CD4-positive, alpha-beta T cell (primary cell): ENCODE measurements around the gene CARD9. TPM values are rescaled to one million over a fixed set of nuclear protein-coding genes. Genes with fewer than 3 reads are reported as not detected.

Experiments
- ATAC-seq: fragments of 200-7000 bp; cut with Tn5 transposase; one replicate; pipeline ENCODE4 v1.10.0; 2022; ENCODE audit warnings: mild to moderate bottlenecking; ENCODE audit not compliant: poor library complexity
- CTCF ChIA-PET: fragments of 350-600 bp; sonication (Branson Sonifier 250); formaldehyde crosslinking; loops from one replicate; lab custom pipeline; 2021; ENCODE audit warnings: antibody characterized with exemption, inconsistent platforms; lab: Charles Lee
- POLR2A ChIA-PET: fragments of 350-600 bp; sonication (Branson Sonifier 250); formaldehyde crosslinking; loops from one replicate; lab custom pipeline; 2021; ENCODE audit warnings: antibody characterized with exemption, inconsistent platforms; lab: Charles Lee
- DNase-seq, 14 experiments: peaks; one replicate each; pipeline ENCODE4 v3.0.0-alpha.2; 2013 to 2020; ENCODE audit warnings: mixed read lengths in 2 of 14
- H3K27ac ChIP-seq, 2 donors: one replicate each; pipeline versions ENCODE4 v1.5.1 to v1.7.0; 2013; ENCODE audit warnings: low read length in 2 of 2, low read depth in 1 of 2, mild to moderate bottlenecking in 1 of 2
- H3K27me3 ChIP-seq, 2 experiments: 1 replicate in 1 of 2; 2 replicates in 1 of 2; pipeline versions ENCODE4 v1.6.1 to v1.7.0; 2013; ENCODE audit warnings: low read length in 2 of 2, control low read depth in 1 of 2, mild to moderate bottlenecking in 1 of 2, moderate library complexity in 1 of 2; ENCODE audit not compliant: insufficient read depth in 2 of 2, control insufficient read depth in 1 of 2
- H3K36me3 ChIP-seq: one replicate; pipeline ENCODE4 v1.6.1; 2013; ENCODE audit warnings: low read length, control low read depth; ENCODE audit not compliant: insufficient read depth
- H3K4me1 ChIP-seq: one replicate; pipeline ENCODE4 v1.6.1; 2013; ENCODE audit warnings: low read length, control low read depth; ENCODE audit not compliant: insufficient read depth
- H3K4me3 ChIP-seq: one replicate; pipeline ENCODE4 v1.5.1; 2013; ENCODE audit warnings: mild to moderate bottlenecking, low read length, moderate library complexity
- H3K9me3 ChIP-seq, 2 experiments: 1 replicate in 1 of 2; 2 replicates in 1 of 2; pipeline versions ENCODE4 v1.6.1 to v1.7.0; 2013; ENCODE audit warnings: low read length in 2 of 2, mild to moderate bottlenecking in 2 of 2, control low read depth in 1 of 2, moderate library complexity in 1 of 2; ENCODE audit not compliant: control insufficient read depth in 1 of 2, insufficient read depth in 1 of 2
- H3K27ac Mint-ChIP-seq: one replicate; pipeline ENCODE4 v1.8.0; 2020; ENCODE audit warnings: mixed read lengths
- H3K27me3 Mint-ChIP-seq: one replicate; pipeline ENCODE4 v1.8.0; 2021; ENCODE audit warnings: mixed read lengths
- H3K36me3 Mint-ChIP-seq: one replicate; pipeline ENCODE4 v1.8.0; 2021; ENCODE audit warnings: low read depth, mixed read lengths
- H3K4me1 Mint-ChIP-seq: one replicate; pipeline ENCODE4 v1.8.0; 2021; ENCODE audit warnings: low read depth, mixed read lengths
- H3K4me3 Mint-ChIP-seq: one replicate; pipeline ENCODE4 v1.8.0; 2020; ENCODE audit warnings: mild to moderate bottlenecking, mixed read lengths
- H3K9me3 Mint-ChIP-seq: one replicate; pipeline ENCODE4 v1.8.0; 2020; ENCODE audit warnings: mixed read lengths
- intact Hi-C, 2 experiments: fragments of 100-400 bp; cut with DNase I in 1 of 2; cut with micrococcal nuclease in 1 of 2; formaldehyde crosslinking; loops; one replicate each; pipeline versions ENCODE4 v1.15.1 to v1.9.0; 2023 to 2025; cut with DNase I, micrococcal nuclease
- total RNA-seq, 174 experiments: library from RNA in 2 of 174; stranded (reverse) in 2 of 174; gene quantifications; one replicate each; pipeline ENCODE4 v1.2.3 and lab custom pipeline; 2021 to 2026
- TF ChIP-seq, protein P1 (sequence below): fragments of 200-600 bp; IDR thresholded peaks from one replicate; pipeline ENCODE4 v1.8.0; 2022; ENCODE audit warnings: antibody characterized with exemption, mild to moderate bottlenecking

Gene CARD9
- total RNA-seq, 2 experiments from 2014 or later = 0.36 to 0.64 TPM

DNA sequence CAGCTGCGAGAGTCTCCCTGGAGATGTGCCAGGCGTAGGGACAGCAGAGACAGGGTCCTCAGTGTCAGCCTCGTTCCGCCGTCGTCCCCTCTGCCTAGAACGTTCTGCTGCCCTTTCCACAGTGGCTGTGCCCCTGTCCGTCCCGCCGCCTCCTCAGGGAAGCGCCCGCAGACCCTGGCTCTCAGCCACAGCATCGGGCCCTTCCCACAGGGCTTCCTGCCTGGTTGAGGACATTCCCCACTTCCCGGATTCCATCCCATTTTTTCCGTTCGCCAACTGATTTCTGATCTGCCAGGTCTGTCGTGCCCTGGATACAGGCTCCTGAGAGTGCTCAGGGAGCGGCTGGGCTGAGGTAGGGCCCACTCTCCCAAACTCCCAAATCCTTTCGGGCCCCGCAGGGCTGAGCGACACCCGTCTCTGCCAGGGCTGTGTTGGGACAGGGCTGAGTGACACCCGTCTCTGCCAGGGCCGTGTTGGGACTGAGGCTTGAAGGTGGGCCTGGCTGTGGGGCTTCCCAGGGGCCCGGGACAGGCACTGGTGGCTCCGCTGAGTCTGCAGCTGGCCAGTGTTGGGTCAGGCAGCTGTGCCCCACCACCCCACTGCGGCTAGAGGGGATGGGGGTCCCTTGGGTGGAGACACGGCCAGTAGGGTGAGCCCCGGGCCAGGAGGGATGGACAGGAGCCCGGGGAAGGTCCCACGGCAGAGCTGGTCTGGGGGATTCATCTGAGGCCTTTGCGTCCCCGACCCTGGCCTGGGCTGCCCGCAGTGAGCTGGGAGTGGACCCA, 25.8 kb downstream of the CARD9 start:
- H3K4me1 ChIP-seq = peaks cover 4% of the 10 kb centered on the region
- Mint-ChIP-seq H3K36me3 (no peaks in the 10 kb centered on the region), H3K9me3 (no peaks in the 10 kb centered on the region), H3K4me3 (no peak overlapping the region), H3K27me3 (no peaks in the 10 kb centered on the region), H3K27ac (no peak overlapping the region), H3K4me1 (no peaks in the 10 kb centered on the region)
- TF ChIP-seq, protein P1, sequence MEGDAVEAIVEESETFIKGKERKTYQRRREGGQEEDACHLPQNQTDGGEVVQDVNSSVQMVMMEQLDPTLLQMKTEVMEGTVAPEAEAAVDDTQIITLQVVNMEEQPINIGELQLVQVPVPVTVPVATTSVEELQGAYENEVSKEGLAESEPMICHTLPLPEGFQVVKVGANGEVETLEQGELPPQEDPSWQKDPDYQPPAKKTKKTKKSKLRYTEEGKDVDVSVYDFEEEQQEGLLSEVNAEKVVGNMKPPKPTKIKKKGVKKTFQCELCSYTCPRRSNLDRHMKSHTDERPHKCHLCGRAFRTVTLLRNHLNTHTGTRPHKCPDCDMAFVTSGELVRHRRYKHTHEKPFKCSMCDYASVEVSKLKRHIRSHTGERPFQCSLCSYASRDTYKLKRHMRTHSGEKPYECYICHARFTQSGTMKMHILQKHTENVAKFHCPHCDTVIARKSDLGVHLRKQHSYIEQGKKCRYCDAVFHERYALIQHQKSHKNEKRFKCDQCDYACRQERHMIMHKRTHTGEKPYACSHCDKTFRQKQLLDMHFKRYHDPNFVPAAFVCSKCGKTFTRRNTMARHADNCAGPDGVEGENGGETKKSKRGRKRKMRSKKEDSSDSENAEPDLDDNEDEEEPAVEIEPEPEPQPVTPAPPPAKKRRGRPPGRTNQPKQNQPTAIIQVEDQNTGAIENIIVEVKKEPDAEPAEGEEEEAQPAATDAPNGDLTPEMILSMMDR = no peak
- POLR2A ChIA-PET = no interaction called here
- no peak overlapping the region for H3K27ac ChIP-seq
- DNase-seq (no peak), ATAC-seq (no peak)
- H3K36me3 ChIP-seq = no peaks in the 10 kb centered on the region
- H3K27me3 ChIP-seq = no peaks in the 10 kb centered on the region
- H3K4me3 ChIP-seq = no peak overlapping the region
- CTCF ChIA-PET = no interaction called here
- H3K9me3 ChIP-seq = no peaks in the 10 kb centered on the region
- intact Hi-C loops = no loop called here

- no peaks in the 10 kb centered on the region for H3K9me3 ChIP-seq
- Mint-ChIP-seq H3K27ac (no peak overlapping the region), H3K4me3 (no peak overlapping the region), H3K27me3 (no peaks in the 10 kb centered on the region), H3K9me3 (no peaks in the 10 kb centered on the region), H3K36me3 (no peaks in the 10 kb centered on the region), H3K4me1 (no peaks in the 10 kb centered on the region)
- ChIA-PET CTCF (no interaction called here), POLR2A (no interaction called here)
- ATAC-seq (no peak), DNase-seq (no peak)
- TF ChIP-seq, protein P1 = no peak
- H3K4me3 ChIP-seq = no peak overlapping the region
- H3K27me3 ChIP-seq = no peaks in the 10 kb centered on the region
- H3K4me1 ChIP-seq = peaks cover 4% of the 10 kb centered on the region
- no peaks in the 10 kb centered on the region for H3K36me3 ChIP-seq
- H3K27ac ChIP-seq = no peak overlapping the region
- intact Hi-C loops = no loop called here
These were observed 26.5 kb downstream of the CARD9 start for GRCh38 chr9:136346927-136347465.

DNA sequence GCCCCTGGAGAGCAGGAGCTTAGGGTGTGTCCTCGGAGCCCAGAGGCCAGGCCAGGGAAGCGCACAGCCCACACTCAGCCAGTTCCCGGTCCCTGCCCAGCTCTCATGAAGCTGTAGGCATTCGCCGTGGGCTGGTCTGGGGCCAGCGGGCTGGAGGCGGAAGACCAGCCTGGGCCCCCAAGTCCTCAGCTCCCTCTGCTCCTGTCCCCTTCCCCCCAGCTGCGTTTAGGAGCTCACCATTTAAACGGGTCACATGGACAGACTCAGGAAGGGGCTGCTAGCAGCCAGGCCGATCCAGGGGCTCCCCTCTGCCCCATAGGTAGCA, 27.4 kb downstream of the CARD9 start:
- Mint-ChIP-seq H3K27ac (no peak overlapping the region), H3K4me1 (no peaks in the 10 kb centered on the region), H3K36me3 (no peaks in the 10 kb centered on the region), H3K4me3 (no peak overlapping the region), H3K27me3 (no peaks in the 10 kb centered on the region), H3K9me3 (no peaks in the 10 kb centered on the region)
- Histone ChIP-seq H3K27me3 (no peaks in the 10 kb centered on the region), H3K4me1 (peaks cover 4% of the 10 kb centered on the region), H3K9me3 (no peaks in the 10 kb centered on the region), H3K4me3 (no peak overlapping the region), H3K27ac (no peak overlapping the region), H3K36me3 (no peaks in the 10 kb centered on the region)
- CTCF ChIA-PET = no interaction called here
- DNase-seq = no peak
- POLR2A ChIA-PET = no interaction called here
- no peak for ATAC-seq
- intact Hi-C loops = no loop called here
- TF ChIP-seq, protein P1 = no peak
